ENCODE results near the gene CTSH. TPM values are rescaled to one million over a fixed set of nuclear protein-coding genes. Genes with fewer than 3 reads are reported as not detected.

Gene CTSH
- total RNA-seq, 1 donor from 2014 or later, result 112 TPM

DNA sequence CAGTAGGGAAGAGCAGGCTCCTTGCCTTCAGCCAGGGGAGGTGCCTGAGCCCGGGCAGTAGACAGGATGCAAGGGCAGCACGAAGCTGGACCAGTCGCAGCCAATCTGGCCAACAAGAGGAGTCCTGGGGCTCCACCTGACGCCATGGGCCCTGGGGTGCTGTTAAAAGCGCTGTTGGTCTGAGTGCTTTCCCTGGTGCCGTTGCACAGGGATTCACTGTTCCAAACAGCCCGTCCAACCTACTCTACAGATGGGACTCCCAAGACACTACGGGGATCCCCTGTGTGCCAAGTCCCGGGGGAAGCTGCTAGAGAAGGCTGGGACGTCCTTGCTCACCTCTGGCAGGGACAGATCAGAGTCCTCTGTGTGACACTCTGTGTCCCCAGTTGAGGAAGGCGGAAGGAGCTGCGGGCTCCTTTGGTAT lies 632 bp downstream of the CTSH start:
- Histone ChIP-seq H3K36me3 (no peaks in the 10 kb centered on the region), H3K4me3 (peak overlapping the region; percentile 49 to 67), H3K27me3 (no peaks in the 10 kb centered on the region), H3K9me3 (no peaks in the 10 kb centered on the region), H3K27ac (peak overlapping the region in 1 of 2 donors; percentile 43), H3K4me1 (peaks cover 3 to 12% of the 10 kb centered on the region in 2 donors)
- intact Hi-C loops (cut with DNase I), result no loop called here
- DNase-seq (ENCODE audit: low spot score in 2 of 2), result no peak
- TF ChIP-seq, protein P1, sequence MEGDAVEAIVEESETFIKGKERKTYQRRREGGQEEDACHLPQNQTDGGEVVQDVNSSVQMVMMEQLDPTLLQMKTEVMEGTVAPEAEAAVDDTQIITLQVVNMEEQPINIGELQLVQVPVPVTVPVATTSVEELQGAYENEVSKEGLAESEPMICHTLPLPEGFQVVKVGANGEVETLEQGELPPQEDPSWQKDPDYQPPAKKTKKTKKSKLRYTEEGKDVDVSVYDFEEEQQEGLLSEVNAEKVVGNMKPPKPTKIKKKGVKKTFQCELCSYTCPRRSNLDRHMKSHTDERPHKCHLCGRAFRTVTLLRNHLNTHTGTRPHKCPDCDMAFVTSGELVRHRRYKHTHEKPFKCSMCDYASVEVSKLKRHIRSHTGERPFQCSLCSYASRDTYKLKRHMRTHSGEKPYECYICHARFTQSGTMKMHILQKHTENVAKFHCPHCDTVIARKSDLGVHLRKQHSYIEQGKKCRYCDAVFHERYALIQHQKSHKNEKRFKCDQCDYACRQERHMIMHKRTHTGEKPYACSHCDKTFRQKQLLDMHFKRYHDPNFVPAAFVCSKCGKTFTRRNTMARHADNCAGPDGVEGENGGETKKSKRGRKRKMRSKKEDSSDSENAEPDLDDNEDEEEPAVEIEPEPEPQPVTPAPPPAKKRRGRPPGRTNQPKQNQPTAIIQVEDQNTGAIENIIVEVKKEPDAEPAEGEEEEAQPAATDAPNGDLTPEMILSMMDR (IDR thresholded peaks at IDR 0.05), result no peak

GRCh38 chr15:78943692-78944091 lies 1.2 kb downstream of the CTSH start:
- H3K4me1 ChIP-seq, result peaks cover 3 to 12% of the 10 kb centered on the region in 2 donors
- no peak for DNase-seq (ENCODE audit: low spot score in 2 of 2)
- H3K9me3 ChIP-seq, result no peaks in the 10 kb centered on the region
- TF ChIP-seq, protein P1 (IDR thresholded peaks at IDR 0.05), result no peak
- no peaks in the 10 kb centered on the region for H3K36me3 ChIP-seq
- peak overlapping the region in 1 of 2 donors; percentile 43 for H3K27ac ChIP-seq
- H3K4me3 ChIP-seq, result peak overlapping the region; percentile 49 to 67
- intact Hi-C loops (cut with DNase I), result no loop called here
- H3K27me3 ChIP-seq, result no peaks in the 10 kb centered on the region

GRCh38 chr15:78942741-78943140 lies 2.1 kb downstream of the CTSH start:
- H3K27me3 ChIP-seq, result no peaks in the 10 kb centered on the region
- H3K9me3 ChIP-seq, result no peaks in the 10 kb centered on the region
- TF ChIP-seq, protein P1 (IDR thresholded peaks at IDR 0.05), result no peak
- intact Hi-C loops (cut with DNase I), result no loop called here
- DNase-seq (ENCODE audit: low spot score in 2 of 2), result no peak
- no peaks in the 10 kb centered on the region for H3K36me3 ChIP-seq
- H3K4me3 ChIP-seq, result no peak overlapping the region
- no peak overlapping the region for H3K27ac ChIP-seq
- peaks cover 3 to 12% of the 10 kb centered on the region in 2 donors for H3K4me1 ChIP-seq

DNA sequence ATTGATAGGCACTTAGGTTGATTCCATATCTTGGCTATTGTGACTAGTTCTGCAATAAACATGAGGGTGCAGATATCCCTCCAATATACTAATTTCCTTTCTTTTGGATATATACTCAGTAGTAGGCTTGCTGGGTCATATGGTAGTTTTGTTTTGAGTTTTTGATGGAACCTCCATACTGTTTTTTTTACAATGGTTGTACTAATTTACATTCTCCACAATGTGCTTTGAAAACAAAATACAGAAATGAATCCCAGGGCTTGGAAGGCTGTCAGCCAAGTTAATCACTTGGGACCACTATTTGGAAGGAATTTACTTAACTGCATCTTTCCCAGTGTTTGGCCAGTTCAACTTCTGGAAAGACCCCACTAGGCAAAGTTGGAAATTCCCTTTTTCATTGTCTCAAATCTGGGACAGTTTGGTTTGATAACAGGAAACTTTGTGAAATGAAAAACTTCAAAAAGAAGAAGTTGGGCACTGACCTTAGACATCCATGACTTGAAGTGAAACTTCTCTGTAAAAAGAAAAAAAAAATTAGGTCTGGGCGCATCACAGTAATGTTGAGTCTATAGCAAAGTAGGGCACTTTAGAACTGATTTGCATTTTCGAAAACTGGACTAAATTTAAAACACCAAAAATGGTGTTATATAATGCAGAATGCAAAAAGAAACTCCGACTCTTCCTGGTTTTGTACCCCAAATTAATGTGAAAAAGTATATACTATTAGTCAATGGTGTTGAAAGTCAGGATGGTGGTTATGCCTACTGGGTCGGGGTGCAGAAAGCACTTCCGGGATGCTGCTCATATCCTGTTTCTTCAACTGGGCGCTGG lies 6.0 kb downstream of the CTSH start:
- no peak overlapping the region for H3K27ac ChIP-seq
- intact Hi-C loops (cut with DNase I), result no loop called here
- H3K4me1 ChIP-seq, result peaks cover 3 to 12% of the 10 kb centered on the region in 2 donors
- H3K27me3 ChIP-seq, result no peaks in the 10 kb centered on the region
- no peak overlapping the region for H3K4me3 ChIP-seq
- no peaks in the 10 kb centered on the region for H3K9me3 ChIP-seq
- no peak for DNase-seq (ENCODE audit: low spot score in 2 of 2)
- TF ChIP-seq, protein P1 (IDR thresholded peaks at IDR 0.05), result no peak
- no peaks in the 10 kb centered on the region for H3K36me3 ChIP-seq

DNA sequence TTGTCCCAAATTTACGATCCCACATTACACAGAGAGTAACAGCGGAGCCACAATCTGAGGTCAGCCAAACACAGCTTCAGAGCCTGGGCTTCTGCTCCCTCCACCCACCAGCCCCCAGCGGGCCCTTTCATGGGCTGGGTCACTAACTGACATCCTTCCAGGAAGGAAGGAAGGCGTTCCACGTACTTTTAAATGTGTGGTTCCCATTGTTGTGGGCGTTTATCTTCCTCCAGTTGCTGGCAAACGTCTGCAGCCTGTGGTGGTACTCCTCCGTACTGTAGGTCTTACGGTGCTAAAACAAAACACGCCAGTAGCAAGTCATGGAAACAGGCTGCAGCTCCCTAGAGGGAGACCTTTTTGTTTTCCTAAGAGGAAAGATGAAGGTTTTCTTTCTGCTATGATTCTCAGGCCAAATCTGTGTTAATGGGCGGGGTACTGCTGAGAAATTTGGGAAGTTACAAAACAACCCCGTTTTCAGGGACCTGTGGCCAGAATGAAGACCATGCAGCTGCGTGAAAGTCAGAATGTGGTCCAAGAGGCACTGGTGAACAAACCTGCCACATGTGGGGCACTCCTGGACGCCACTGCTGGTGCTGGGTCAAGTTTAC lies 7.6 kb downstream of the CTSH start:
- Histone ChIP-seq H3K27ac (peak overlapping the region in 1 of 2 donors; percentile 25), H3K4me3 (no peak overlapping the region), H3K9me3 (no peaks in the 10 kb centered on the region), H3K36me3 (no peaks in the 10 kb centered on the region), H3K27me3 (no peaks in the 10 kb centered on the region), H3K4me1 (peaks cover 3 to 10% of the 10 kb centered on the region in 2 donors)
- no peak for DNase-seq (ENCODE audit: low spot score in 2 of 2)
- TF ChIP-seq, protein P1 (IDR thresholded peaks at IDR 0.05), result no peak
- intact Hi-C loops (cut with DNase I), result no loop called here
